Eye (tissue), 1 donor: ENCODE results near the gene EIF4G3.
"Not testable (repeated sequence)": the region's sequence is repeated elsewhere in the genome, so short reads cannot be mapped to it uniquely, and the experiment has no call there.

Experiments
- DNase-seq: peaks from one replicate; pipeline ENCODE4 v3.0.0-alpha.2; 2015

The EIF4G3 gene

DNA sequence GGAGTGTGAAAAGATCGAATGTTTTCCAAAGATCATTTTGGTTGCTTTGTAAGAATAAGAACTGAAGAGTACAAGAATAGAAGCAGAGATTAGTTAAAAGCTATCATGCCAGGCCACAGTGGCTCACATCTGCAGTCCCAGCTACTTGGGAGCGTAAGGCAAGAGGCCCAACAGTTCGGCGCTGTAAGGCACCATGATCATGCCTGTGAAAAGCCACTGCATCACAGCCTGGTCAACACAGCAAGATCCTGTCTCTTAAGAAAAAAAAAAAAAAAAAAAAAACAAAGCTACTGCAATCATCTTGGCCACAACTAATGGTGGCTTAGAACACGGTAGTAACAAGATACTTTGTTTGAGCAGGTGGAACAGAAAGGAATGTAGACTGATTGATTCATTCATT lies 116.2 kb downstream of the EIF4G3 start:
- no peak for DNase-seq

DNA sequence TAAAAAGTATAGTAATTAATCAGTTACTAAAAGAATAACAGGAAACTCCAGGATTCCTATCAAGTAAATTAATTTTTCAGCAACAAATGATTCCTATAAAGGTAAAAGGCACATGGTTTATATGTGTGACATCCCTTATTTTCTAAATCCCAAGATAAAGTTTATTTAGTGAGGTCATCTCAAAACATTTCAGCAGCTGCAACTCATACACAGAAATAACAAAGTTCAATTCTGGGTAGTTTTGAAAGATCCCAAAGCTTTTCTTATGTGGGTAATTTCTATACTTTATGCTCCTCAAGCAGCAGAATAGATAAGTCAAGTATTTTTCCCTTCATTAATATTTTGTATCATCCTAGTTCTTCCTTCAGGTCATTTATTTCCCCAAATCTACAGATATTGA lies 117.7 kb downstream of the EIF4G3 start:
- DNase-seq, result no peak

- no peak for DNase-seq
These were observed 118.5 kb downstream of the EIF4G3 start for GRCh38 chr1:21058035-21058793.

DNA sequence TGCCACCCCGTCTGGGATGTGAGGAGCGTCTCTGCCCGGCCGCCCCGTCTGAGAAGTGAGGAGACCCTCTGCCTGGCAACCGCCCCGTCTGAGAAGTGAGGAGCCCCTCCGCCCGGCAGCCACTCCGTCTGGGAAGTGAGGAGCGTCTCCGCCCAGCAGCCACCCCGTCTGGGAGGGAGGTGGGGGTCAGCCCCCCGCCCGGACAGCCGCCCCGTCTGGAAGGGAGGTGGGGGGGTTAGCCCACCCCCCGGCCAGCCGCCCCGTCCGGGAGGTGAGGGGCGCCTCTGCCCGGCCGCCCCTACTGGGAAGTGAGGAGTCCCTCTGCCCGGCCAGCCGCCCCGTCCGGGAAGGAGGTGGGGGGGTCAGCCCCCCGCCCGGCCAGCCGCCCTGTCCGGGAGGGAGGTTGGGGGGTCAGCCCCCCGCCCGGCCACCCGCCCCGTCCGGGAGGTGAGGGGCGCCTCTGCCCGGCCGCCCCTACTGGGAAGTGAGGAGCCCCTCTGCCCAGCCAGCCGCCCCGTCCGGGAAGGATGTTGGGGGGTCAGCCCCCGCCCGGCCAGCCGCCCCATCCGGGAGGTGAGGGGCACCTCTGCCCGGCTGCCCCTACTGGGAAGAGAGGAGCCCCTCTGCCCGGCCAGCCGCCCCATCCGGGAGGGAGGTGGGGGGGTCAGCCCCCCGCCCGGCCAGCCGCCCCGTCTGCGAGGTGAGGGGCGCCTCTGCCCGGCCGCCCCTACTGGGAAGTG lies 123.3 kb downstream of the EIF4G3 start:
- DNase-seq, result not testable (repeated sequence)

- DNase-seq, result no peak
These were observed 124.7 kb downstream of the EIF4G3 start for GRCh38 chr1:21052034-21052433.

GRCh38 chr1:21051177-21051825 lies 125.4 kb downstream of the EIF4G3 start:
- DNase-seq, result no peak

GRCh38 chr1:21050031-21050430 lies 126.7 kb downstream of the EIF4G3 start:
- DNase-seq, result no peak

DNA sequence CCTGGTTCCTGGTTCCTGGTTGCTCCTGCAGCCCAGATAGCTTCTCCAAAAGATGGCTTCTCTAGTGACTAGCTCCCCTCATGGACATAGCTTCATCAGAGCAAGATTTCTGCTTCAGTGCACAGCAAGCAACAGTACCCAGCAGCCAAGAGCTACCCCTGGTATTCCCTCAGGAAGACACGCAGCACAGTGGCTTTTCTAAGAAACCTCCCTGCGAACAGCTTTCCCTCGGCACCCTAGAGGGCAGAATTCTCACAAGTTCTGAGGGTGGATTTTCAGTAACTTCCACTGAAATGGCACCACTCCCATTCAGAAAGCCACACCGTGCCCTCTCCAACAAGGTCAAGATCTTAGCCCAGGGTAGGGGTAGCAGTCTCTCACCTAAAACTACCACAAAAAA lies 128.2 kb downstream of the EIF4G3 start:
- no peak for DNase-seq

GRCh38 chr1:21046132-21046531 lies 130.6 kb downstream of the EIF4G3 start:
- no peak for DNase-seq

- no peak for DNase-seq
These were observed 131.3 kb downstream of the EIF4G3 start for GRCh38 chr1:21045351-21045750.

DNA sequence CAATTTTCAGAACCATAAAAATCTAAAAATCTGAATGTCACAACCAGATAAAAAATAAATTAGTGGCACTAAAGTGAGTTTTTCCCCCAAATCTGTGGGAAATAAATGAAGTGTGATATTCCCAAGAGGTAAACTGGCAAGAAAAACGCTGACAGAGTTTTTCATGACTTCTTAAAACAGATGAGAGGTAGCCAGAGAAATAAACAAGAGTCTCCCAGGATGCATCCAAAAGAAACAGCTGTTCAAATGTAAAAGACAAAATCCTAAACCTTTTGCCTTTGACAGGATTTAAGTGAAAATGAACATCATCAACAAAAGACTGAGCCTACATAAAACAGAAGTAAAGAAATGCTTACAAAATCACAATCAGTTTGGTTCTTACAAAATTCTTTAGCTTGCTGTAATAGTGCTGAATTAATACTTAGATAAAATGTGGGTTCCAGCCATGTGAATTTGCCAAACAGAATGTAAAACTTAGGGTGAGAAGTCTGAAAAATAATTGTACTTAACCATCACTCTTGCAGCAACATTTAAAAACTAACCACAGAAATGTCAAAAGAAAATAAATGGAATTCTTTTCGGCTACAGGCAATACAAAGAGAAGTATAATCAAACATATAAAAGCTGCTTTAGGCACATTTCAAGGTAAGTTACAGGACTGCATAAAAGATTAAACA lies 133.6 kb downstream of the EIF4G3 start:
- DNase-seq, result no peak

DNA sequence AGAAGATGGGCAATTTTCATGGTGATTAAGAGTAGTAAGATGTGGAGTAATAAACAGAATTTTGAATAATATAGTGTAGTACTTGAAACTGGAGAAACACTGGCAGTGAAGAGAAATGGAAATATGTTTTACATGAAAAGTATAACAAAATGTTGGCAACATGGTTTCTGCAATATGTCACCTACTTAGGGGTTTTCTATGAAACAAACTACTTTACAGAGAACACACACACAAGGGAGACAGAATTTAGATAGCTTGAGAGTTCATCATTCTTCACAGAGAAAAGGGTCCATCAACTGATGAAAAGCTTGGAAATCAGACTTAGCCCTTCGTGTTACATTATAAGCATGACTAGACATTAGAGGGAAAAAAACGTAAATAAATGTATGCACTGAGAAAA lies 135.2 kb downstream of the EIF4G3 start:
- no peak for DNase-seq

GRCh38 chr1:21037091-21037490 lies 139.6 kb downstream of the EIF4G3 start:
- DNase-seq, result no peak

GRCh38 chr1:21035794-21036193 lies 140.9 kb downstream of the EIF4G3 start:
- no peak for DNase-seq

DNA sequence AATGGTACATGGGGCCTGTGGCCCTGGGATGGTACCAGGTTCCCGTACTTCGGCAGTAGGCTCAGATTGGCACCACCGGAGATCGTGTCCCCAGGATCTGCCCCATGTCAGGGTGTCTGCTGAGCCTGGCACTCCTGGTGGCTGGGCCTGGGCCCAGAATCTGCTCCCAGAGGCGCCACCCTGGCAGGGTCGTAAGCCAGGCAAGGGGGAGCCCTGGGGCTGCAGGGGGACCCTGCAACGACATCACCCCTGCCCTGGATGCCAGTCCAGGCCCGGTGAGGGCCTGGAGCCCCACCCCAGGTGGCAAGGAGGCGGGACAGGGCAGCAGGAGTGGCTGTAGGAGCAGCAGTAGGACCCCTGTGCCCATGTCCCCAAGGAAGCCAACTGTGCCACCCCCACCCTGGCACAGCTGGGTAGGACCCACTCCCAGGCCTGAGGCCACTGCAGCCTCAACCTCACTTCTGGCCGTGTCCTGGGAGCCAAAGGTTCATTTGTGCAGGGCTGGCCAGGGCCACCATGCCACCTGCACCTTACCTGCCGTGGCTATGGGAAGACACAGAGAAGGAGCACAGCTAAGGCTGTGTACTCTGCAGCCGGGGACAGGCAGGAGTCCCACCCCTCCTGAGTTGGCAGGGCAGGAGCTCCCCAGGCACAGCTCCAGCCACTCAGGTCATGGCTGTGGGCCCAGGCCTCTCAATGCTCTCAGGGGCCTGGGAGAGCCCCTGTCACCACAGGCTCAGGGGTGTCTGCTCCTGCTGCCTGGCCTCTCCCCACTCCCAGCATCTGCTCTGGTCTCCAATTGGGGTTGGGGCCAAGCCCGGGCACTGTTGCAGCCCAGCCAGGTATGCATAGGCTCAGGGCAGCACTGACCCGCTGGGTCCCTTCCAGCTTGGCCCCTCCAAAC lies 141.7 kb downstream of the EIF4G3 start:
- DNase-seq, result no peak

DNA sequence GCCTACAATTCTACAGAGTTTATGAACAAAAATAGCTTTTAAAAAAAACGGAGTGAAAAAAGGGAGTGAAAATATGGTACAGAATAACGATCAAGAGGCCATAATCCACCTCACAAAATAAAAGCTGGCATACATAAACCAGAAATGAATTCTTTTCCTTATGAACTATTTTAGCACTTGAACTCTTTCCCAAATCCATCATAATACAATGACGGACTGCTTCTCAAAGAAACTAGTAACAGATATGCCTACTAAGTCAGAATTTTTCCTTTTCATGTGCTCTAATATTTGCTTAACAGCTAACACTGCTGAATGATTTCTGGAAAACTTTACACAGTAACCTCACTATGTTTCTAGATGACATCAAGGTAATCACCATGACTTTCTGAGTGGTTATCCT lies 144.0 kb downstream of the EIF4G3 start:
- no peak for DNase-seq

GRCh38 chr1:21030181-21030580 lies 146.5 kb downstream of the EIF4G3 start:
- no peak for DNase-seq

DNA sequence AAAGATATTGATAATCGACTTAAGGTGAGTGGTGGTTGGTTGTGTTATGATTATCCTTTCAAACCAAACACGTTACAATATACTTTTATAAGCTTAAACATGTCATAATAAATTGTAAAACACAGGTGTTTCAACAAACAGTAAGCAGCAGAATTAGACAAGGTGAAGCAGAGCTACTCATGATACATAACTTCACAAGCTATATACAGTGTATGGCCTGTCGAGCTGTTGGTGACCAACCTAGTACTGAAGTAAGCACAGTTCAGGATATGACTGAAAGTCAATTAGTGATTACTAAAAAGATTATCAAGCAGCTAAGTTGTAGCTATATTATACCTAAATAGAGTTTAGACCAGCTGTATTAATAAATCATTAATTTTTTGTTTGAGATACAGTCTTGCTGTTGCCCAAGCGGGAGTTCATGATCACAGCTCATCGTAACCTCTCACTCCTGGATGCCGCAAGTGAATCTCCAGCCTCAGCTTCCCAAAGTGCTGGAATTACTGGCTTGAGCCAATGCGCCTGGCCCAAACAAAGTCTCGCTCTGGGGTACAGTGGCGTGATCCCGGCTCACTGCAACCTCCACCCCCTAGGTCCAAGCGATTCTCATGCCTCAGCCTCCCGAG lies 148.1 kb downstream of the EIF4G3 start:
- no peak for DNase-seq

DNA sequence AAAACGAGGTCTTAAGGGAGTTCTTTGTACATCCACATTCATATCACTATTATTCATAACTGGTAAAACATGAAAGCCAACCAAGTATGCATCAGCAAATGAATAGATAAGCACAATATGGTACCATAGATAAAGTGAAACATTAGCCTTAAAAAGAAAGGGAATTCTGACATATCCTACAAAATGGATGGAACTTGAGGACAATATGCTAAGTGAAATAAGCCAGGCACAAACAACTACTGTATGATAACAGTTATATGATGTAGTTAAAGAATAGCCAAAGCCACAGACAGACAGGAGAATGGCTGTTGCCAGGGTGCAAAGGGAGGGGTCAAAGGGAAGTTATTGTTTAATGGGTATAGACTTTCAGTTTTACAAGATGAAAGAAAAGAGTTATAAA lies 148.9 kb downstream of the EIF4G3 start:
- no peak for DNase-seq

GRCh38 chr1:21024918-21025317 lies 151.8 kb downstream of the EIF4G3 start:
- peak; percentile 21 for DNase-seq

DNA sequence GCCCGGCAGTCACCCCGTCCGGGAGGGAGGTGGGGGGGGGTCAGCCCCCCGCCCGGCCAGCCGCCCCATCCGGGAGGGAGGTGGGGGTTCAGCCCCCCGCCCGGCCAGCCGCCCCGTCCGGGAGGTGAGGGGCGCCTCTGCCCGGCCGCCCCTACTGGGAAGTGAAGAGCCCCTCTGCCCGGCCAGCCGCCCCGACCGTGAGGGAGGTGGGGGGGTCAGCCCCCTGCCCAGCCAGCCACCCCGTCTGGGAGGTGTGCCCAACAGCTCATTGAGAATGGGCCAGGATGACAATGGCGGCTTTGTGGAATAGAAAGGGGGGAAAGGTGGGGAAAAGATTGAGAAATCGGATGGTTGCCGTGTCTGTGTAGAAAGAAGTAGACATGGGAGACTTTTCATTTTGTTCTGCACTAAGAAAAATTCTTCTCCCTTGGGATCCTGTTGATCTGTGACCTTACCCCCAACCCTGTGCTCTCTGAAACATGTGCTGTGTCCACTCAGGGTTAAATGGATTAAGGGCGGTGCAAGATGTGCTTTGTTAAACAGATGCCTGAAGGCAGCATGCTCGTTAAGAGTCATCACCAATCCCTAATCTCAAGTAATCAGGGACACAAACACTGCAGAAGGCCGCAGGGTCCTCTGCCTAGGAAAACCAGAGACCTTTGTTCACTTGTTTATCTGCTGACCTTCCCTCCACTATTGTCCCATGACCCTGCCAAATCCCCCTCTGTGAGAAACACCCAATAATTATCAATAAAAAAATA lies 152.4 kb downstream of the EIF4G3 start:
- not testable (repeated sequence) for DNase-seq
